GM19468 (cell line): Measurements from ENCODE around the gene HEMK1.

ENCODE experiments used
- ATAC-seq: cut with Tn5 transposase; IDR thresholded peaks from one replicate; pipeline ENCODE4 v1.9.1; 2021; ENCODE audit warnings: mild to moderate bottlenecking, moderate library complexity, moderate number of reproducible peaks; ENCODE audit not compliant: unreplicated experiment; ENCODE audit errors: extremely low read depth

Gene HEMK1

GRCh38 chr3:50568947-50569749 is at the start of gene HEMK1:
Gene HEMK1, plus strand, starts transcription at chr3:50569522. Its CDS starts 1,583 bp downstream, at chr3:50571105.
- peak; percentile 21 for ATAC-seq

- no peak for ATAC-seq
Measured at GRCh38 chr3:50520849-50521248, 48.5 kb upstream of the HEMK1 start.

GRCh38 chr3:50521572-50521971 is 47.8 kb upstream of the HEMK1 start:
- no peak for ATAC-seq

GRCh38 chr3:50523279-50523811 is 46.0 kb upstream of the HEMK1 start:
- ATAC-seq = no peak

GRCh38 chr3:50524746-50525145 is 44.6 kb upstream of the HEMK1 start:
- no peak for ATAC-seq

GRCh38 chr3:50525191-50525910 is 44.0 kb upstream of the HEMK1 start:
- ATAC-seq = no peak

- no peak for ATAC-seq
Measured at GRCh38 chr3:50525987-50526386, 43.3 kb upstream of the HEMK1 start.

GRCh38 chr3:50530001-50530970 is 39.0 kb upstream of the HEMK1 start:
- no peak for ATAC-seq

- ATAC-seq = no peak
Measured at GRCh38 chr3:50531201-50531600, 38.1 kb upstream of the HEMK1 start.

GRCh38 chr3:50532062-50532705 is 37.1 kb upstream of the HEMK1 start:
- ATAC-seq = no peak

GRCh38 chr3:50533316-50533715 is 36.0 kb upstream of the HEMK1 start:
- no peak for ATAC-seq

GRCh38 chr3:50533807-50534461 is 35.4 kb upstream of the HEMK1 start:
- ATAC-seq = no peak

- ATAC-seq = no peak
Measured at GRCh38 chr3:50534681-50535330, 34.5 kb upstream of the HEMK1 start.

- ATAC-seq = no peak
Measured at GRCh38 chr3:50536471-50537180, 32.7 kb upstream of the HEMK1 start.

GRCh38 chr3:50537421-50538129 is 31.7 kb upstream of the HEMK1 start:
- ATAC-seq = no peak

GRCh38 chr3:50539356-50540286 is 29.7 kb upstream of the HEMK1 start:
- ATAC-seq = no peak
